Measurements from ENCODE around the gene TLR2.

TLR2 gene, protein sequence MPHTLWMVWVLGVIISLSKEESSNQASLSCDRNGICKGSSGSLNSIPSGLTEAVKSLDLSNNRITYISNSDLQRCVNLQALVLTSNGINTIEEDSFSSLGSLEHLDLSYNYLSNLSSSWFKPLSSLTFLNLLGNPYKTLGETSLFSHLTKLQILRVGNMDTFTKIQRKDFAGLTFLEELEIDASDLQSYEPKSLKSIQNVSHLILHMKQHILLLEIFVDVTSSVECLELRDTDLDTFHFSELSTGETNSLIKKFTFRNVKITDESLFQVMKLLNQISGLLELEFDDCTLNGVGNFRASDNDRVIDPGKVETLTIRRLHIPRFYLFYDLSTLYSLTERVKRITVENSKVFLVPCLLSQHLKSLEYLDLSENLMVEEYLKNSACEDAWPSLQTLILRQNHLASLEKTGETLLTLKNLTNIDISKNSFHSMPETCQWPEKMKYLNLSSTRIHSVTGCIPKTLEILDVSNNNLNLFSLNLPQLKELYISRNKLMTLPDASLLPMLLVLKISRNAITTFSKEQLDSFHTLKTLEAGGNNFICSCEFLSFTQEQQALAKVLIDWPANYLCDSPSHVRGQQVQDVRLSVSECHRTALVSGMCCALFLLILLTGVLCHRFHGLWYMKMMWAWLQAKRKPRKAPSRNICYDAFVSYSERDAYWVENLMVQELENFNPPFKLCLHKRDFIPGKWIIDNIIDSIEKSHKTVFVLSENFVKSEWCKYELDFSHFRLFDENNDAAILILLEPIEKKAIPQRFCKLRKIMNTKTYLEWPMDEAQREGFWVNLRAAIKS

DNA sequence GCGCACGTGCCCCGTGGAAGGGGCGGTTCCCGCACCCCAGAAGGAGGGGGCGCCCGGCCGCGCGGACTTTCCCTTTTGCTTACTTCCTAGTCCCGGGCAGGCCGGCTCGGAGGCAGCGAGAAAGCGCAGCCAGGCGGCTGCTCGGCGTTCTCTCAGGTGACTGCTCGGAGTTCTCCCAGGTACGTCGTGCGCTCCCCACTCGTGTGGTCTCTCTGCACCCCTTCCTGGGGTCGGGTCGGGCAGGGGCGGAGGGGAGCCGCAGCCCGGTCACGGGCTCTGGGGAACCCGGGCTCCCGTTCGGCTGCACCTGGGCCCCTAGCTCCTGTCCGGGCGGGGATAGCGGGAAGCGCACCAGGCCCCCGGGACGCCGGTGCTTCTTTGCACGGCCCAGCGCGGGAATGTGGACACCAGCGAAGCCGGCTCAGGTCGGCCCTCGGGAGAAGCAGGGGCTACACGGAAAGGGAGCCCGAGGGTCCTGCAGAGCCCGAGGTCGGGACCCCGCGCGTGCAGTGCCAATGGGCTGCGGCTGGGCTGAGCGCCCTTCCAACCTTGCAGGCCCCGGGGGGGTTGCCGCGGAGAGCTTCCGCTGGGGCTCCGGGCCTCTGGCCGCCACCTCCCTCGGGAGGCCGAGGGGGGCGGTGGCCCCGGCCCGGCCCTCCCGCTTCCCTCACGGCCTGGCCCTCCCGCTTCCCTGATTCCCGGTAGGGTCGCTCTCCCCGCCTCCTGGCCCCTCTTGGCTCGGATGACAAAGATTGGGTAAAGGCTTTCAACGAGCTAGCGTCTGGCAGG lies at the start of gene TLR2:
Gene TLR2 (plus strand): TSS at position 99 of the 789 bp plus-strand sequence. CDS start 18,628 bp downstream, outside the sequence.
- DNase-seq (ENCODE audit: low spot score) = peak; percentile 16

DNA sequence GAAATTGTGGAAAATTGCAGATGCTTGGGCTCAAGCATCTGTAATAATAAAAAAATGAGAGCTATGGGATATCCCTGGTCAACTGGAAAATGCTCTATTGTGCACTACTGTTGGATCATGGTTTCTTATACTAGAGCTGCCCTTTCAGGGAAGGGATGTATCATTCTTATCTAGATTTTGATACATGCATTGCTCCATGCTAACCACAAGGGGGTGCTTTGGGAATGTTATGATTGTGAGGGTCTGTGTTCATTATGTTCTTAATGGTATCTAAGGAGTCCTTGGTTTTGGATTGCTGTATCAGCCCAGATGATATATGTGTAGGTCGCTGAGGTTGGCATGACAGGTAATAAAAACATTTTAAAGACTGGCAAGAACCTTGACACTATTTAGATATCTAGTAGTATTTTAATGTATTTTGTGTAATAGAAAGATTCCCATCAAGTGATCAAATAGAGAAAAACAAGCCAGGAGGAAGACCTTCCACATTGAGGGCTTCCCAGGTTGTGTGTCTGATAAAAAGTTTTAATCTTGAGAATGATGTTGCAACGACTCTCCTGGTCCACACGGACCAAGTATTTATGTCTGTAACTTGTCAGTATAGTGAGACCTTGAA lies 49.2 kb upstream of the TLR2 start:
- DNase-seq (ENCODE audit: low spot score) = no peak

DNA sequence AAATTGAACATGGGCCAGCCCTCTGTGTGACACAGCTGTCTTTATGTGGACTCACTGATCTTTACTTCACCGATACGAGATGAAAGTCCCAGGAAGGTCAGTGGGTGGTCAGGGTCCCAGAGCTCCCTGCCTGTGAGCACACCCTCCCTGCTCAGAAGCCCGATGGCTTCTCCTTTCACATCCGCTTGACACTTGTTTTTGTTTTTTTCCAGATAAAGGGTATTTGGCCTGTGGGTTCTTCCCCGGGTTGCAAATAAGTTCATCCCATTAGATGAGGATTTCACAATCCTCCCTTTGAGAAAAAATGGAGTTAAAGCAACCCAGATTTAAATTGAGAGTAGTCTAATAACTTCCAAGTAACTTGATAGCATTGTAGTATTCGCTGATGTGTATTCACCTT lies 48.2 kb upstream of the TLR2 start:
- DNase-seq (ENCODE audit: low spot score) = no peak

DNA sequence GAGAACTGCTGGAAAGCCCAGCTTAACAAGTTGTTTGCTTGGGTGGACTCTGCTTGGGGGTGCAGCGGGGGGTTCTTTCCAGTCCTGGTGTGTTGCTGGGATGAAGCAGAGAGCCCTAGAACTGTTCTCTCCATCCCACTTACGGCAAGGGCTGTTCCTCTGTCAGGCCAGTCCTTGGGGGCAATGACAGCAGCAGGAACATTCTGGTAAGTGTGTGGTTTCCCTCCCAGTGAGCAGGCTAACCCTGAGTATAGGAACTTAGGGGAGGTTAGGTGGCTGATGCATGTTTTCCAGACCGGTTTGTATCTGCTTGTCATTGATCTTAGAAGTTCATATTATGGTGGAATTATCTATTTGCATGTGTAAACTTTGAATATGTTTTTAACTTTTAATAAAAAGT lies 46.9 kb upstream of the TLR2 start:
- DNase-seq (ENCODE audit: low spot score) = no peak

DNA sequence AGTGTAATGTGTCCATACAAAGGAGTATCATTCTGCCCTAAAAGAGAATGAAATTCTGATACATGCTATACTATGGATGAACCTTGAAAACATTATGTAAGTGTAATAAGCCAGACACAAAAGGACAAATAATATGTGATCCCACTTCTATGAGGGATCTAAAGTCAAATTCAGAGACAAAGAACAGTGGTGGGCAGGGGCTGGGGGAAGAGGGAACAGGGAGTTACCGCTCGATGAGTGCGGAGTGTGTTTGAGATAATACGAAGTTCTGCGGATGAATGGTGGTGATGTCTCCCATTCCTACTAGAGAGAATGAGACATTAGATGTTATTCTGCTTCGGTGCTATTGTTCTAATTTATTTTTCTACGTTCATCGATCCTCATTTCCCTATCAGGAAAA lies 46.1 kb upstream of the TLR2 start:
- DNase-seq (ENCODE audit: low spot score) = no peak

DNA sequence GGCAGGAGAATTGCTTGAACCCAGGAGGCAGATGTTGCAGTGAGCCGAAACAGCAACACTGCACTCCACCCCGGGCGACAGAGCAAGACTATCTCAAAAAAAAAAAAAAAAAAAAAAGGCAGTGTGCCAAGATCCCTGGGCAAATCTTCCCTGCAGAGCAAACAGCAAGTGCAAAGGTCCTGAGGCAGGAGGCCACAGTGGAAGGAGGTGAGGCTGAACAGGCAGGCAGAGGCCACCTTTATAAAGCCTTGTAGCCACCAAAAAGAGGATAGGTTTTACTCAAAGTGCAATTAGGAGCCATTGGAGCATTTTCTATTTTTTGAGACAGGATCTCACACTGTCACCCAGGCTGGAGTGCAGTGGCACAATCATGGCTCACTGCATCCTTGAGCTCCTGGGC lies 45.1 kb upstream of the TLR2 start:
- no peak for DNase-seq (ENCODE audit: low spot score)

DNA sequence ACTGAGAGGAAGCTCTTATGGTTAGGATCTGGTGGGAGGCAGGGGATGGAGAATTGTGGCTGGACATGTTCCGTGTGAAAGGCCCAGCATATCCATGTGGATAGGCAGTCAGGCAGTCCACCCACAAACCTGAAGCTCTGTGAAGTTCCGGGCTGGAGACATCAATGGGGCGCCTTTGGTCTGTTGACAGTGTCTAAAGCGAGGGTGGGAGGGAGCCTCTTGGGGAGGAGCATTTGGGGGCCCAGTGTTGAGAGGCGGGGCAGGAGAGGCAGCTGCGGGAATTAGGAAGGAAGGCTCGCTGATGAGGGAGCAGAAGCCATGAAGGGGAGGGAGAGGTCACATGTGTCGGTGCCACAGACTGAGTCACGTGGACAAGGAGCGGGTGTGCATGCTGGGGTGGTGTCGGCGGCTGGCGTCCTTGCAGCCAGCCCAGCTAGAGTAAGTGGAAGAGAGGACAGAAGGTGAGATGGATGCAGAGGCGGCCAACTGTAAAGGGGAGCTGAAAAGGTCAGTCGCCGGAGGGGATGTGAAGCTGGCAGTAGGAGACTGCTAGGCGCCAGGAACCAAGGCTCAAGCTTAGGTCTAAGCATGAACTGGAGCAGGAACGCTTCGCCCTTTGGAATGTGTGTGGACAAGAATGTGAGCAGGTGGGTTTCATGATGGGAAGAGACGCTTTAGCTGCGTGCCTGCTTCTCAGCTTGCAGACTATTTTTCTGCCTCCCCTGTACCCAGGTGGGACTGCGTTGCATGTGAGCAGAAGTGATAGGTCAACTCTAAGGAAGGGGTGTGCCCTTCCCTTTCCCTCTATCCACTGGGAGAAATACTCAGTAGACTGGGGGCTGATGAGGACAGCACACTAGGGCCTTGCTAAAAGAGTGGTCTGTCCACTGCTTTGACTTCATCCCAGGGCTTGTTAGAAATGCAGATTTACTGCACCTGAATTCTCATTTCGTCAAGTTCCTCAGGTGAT lies 44.0 kb upstream of the TLR2 start:
- no peak for DNase-seq (ENCODE audit: low spot score)

DNA sequence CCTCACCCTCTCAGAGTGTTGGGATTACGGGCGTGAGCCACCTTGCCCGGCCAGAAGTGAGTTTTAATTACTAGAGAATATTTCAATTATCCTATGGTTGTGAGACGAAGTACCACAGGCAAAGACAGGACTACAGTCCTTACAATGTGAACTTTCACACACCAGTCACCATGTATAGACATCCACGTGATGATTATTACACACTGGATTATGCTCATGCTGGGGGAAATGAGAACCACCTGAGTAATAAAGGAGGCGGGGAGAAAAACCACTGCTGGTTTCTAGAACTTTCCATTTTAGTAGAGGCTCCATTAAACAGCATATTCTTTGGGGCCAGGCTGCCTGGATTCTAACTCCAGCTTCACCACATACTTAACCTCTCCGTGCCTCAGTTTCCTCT lies 42.5 kb upstream of the TLR2 start:
- DNase-seq (ENCODE audit: low spot score) = no peak

DNA sequence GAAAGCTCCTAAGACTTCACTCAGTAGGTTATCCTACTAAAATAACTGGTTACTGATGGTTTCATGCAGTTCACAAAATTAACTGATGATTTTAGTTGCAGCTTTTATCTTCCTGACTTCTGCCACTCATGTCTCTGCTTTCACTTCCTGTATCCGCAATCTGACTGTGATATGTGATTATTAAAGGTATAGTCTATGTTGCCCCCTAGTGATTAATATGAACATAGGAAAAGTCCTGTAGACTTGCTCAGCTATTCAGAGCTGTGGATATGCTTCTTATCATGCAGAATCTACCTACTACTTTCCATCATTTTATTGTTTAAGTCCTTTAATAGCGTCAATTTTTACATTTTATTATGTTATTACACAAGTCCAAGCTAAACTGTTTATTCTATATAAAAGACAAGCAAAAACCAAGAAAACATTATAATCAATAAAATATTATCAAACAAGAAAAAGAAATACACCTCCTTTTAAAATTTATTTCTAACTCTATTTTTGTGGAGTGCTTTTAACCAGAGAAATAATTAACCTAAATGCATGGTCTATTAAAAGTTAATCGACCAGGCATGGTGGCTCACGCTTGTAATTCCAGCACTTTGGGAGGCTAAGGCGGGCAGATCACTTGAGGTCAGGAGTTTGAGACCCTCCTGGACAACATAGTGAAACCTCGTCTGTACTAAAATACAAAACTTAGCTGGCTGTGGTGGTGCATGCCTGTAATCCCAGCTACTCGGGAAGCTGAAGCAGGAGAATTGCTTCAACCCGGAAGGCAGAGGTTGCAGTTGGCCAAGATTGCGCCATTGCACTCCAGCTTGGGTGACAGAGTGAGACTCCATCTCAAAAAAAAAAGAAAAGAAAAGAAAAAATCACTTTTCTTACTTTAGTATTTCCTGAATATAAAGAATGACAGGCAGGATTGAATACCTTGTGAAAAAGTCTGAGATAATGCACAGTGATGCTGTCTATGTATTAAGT lies 40.4 kb upstream of the TLR2 start:
- DNase-seq (ENCODE audit: low spot score) = peak; percentile 46

DNA sequence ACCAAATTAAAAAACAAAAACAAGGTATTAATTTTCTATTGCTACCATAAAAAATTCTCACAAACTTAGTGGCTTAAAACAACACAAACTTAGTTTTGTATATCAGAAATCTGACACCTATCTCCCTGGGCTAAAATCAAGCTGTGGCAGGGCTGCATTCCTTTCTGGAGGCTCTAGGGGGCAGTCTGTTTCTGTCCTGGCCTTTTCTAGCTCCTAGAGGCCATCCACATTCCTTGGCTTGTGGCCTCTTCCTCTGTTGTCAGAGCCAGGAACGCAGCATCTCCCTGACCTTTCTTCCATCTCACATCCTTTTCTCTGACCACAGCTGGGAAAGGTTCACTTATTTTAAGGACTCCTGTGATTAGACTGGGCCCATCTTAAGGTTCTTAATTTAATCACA lies 38.9 kb upstream of the TLR2 start:
- DNase-seq (ENCODE audit: low spot score) = no peak

DNA sequence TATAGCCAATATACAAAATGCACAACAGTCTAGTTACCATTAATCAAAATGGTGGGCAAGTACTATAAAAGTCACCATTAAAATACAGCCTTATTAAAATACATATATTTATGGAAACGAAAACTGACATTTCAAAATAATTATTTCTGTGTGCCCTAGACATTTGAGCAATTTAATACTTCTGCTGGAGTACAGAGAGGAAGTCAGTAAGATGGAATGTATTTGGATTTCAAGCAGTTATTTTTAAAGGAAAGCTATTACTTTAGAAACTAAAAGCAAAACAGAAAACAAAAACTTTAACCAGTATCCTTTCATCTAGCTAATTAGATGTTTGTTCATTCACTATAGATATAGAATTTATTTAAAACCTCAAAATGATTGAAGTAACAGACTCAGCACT lies 37.8 kb upstream of the TLR2 start:
- DNase-seq (ENCODE audit: low spot score) = no peak

DNA sequence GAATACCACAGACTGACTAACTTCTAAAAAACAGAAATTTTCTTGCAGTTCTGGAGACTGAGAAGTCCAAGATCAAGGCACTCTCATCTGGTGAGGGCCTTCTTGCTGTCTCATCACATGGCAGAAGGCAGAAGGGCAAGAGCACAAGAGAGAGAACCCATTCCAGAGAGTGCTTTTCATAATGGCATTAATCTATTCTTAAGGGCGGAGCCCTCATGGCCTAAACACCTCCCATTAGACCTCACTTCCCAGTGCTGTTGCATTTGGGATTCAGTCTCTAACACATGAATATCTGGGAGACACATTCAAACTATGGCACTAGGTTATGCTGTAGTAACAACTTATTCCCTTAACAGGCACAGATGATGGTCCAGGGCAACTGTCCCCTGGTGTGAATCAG lies 37.1 kb upstream of the TLR2 start:
- no peak for DNase-seq (ENCODE audit: low spot score)

DNA sequence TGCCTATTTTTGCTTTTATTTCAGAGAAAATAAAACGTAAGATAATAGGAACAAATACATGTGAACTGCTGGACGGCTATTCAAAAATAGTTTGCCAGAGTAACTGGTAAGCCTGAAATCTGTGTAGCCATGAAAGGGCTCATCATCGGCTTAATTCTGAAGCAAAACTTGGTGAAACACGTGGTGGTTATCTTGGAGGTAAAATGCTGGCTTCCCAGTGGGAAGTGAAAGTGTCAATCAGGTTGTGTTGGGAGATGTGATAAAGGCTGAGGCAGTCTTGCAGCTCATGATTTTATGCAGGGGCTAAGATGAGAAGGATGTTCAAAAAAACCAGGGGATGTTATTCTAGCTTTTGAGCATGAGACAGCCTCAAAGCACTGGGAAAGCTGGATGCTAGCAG lies 36.1 kb upstream of the TLR2 start:
- DNase-seq (ENCODE audit: low spot score) = no peak

DNA sequence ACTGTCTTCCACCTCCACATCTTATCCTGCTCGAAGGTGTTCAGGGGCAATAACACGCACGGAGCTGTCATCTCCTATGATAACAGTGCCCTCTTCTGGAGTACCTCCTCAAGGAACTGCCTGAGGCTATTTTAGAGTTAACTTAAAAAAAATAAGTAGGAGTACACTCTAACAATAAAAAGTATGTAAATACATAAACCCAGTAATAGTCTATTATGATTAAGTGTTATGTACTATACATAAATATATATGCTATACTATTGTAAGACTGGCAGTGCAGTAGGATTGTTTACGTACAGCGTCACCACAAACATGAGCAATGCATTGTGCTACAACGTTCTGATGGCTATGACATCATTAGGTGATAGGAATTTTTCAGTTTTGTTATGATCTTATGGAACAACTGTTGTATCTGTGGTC lies 34.5 kb upstream of the TLR2 start:
- no peak for DNase-seq (ENCODE audit: low spot score)

DNA sequence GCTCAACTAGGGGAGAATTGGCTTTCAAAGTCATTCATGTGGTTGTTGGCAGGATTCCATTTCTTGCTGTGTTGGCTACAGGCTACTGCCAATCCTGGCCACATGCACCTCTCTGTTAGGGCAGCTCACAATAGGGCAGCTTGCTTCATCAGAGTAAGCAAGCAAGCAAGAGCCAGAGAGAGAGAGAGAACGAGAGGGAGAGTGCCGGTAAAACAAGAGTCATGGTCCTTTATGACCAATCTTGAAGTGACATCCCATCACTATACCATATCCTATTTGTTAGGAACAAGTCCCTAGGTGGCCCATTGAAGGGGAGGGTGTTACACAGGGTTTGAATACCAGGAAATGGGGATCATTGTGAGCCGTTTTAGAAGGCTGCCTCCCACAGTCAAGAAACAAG lies 33.0 kb upstream of the TLR2 start:
- no peak for DNase-seq (ENCODE audit: low spot score)

DNA sequence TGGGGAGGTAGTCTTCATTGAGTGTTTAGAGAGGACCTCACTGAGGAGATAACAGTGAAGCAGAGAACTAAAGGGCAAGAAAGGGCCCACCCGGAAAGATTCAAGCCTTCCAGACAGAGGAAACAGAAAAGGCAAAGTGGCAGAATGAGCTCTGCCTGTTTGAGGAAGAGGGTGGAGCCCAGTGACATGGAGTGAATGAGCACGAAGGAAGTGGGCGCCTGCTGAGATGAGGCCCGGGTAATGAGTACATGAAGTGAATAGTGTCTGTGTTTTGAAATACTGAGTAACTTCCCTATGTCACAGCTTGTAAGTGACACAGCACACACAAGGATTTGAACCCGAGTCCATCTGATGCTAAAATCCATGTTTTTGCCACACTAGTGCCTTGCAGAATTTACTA lies 32.5 kb upstream of the TLR2 start:
- peak; percentile 58 for DNase-seq (ENCODE audit: low spot score)

DNA sequence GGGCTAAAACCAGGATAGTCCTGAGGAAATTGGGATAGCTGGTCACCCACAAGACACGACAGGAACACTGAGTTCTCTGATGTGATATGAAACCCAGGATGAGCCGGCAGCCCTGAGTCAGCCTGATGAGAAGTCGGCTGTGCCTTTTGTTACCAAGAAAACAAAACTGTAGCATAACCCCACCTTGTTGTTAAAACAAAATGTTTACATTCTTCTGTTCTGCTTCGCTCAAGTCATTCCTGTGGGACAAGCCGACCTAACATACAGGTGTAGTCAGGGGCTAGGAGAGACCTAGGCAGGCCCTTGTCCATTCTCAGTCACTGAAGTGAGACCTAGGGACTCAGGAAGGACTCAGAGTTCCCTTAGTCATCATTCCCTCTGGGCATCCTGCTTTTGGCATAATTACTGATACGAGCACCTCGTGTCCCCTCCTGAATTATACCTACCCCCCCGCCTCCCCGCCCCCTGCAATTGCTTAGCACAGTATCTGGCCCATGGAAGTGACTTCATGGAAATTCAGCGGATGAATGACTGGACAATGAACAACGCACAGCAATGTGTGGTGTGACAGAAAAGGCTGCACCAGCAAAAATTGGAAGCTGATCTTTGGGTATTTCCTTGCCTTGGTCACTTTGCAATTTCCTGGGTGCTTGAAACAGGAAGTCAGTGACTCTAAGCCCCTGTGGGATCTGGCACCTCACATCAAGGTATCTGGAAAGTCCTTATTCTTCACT lies 31.9 kb upstream of the TLR2 start:
- DNase-seq (ENCODE audit: low spot score) = peak; percentile 45

DNA sequence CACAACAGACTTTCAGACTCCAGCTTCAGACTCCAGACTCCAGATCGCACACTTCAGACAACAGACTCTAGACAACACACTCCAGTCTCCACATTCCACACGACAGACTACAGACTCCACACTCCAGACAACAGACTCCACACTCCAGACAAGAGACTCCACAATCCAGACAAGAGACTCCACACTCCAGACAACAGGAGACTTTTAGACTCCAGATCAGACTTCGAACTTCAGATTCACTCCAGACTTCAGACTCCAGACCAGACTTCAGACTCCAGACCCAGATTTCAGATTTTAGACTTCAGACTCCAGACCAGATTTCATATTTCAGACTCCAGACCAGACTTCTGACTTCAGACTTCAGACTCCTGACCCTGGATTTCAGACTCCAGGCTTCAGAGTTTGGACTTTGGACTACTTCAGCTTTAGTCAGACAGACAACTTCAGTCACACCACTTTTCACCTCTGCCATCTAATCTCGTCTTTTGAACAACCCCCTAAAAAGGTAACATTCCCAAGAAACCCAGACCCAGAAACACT lies 29.0 kb upstream of the TLR2 start:
- no peak for DNase-seq (ENCODE audit: low spot score)

DNA sequence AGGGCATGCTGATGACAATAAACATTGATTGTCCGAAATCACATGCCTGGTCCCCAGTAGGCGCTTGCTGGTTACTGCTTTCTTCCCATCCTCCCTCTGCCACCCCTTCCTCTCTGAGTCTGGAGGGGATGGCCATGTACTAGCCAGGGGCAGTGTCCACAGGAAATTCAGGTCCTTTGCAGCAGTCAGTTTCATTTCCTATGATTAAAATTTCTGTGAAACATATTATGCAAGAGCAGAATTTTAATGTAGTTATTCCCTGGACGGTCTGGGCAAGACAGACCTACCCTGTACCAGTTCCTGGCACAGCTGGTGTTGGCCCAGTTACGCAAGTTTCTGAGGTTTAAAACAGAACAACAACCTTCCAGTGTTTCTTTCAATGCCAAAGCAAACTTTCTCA lies 28.2 kb upstream of the TLR2 start:
- DNase-seq (ENCODE audit: low spot score) = peak; percentile 47
